NCI-H1092 treated with DMSO at 0.1 percent for 48 hours (cell line): ENCODE measurements around the gene QRSL1.
"Not testable (repeated sequence)": the region's sequence is repeated elsewhere in the genome, so short reads cannot be mapped to it uniquely, and the experiment has no call there.

ENCODE experiments used
- DNase-seq: peaks from one replicate; lab custom pipeline; 2025; lab: John Stamatoyannopoulos, UW

Gene QRSL1, protein sequence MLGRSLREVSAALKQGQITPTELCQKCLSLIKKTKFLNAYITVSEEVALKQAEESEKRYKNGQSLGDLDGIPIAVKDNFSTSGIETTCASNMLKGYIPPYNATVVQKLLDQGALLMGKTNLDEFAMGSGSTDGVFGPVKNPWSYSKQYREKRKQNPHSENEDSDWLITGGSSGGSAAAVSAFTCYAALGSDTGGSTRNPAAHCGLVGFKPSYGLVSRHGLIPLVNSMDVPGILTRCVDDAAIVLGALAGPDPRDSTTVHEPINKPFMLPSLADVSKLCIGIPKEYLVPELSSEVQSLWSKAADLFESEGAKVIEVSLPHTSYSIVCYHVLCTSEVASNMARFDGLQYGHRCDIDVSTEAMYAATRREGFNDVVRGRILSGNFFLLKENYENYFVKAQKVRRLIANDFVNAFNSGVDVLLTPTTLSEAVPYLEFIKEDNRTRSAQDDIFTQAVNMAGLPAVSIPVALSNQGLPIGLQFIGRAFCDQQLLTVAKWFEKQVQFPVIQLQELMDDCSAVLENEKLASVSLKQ

GRCh38 chr6:106629103-106629858 lies at the start of gene QRSL1, which contains the start of gene RTN4IP1:
Gene QRSL1 (plus strand): TSS chr6:106629578. CDS start chr6:106629682, 104 bp downstream.
Gene RTN4IP1 (minus strand): TSS chr6:106629498. CDS start chr6:106629021, 477 bp downstream.
- DNase-seq, result peak; percentile 92

DNA sequence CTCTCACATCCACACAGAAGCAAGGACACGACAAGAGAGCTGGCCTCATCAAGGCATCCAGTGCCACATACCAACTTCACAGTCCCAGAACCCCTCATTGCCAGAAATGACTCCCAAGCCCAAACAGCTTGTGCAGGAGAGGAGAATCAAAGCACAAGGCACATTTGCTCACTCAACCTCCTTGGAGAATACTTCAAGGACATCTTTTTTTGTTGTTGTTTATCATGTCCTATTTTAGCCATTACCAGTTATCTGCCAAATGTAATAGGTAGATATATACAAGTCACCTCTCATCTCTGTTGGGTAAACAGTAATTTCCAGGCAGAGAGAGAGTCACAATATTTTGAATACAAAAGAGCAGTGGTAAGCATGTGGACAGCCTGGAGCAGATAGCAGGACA lies 47.9 kb upstream of the QRSL1 start:
- DNase-seq, result no peak

GRCh38 chr6:106586815-106587415 lies 42.5 kb upstream of the QRSL1 start:
- no peak for DNase-seq

- not testable (repeated sequence) for DNase-seq
Measured at GRCh38 chr6:106588937-106589336, 40.4 kb upstream of the QRSL1 start.

GRCh38 chr6:106591111-106591825 lies 38.1 kb upstream of the QRSL1 start:
- no peak for DNase-seq

DNA sequence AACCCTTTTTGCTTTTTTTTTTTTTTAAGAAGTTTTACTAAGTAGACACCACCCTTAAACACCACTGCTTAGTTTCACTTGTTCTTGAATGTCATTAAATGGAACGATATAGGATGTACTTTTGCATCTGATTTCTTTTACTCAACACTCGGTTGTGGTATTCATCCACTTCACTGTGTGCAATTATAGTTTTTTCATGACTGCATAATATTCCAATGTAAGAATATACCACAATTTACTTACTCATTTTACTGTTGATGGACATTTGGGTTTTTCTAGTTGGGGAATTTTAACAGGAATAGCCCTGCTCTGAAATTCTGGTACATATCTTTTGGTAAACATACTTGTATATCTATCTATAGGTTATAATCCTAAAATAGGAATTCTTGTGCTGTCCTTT lies 29.9 kb upstream of the QRSL1 start:
- DNase-seq, result no peak

DNA sequence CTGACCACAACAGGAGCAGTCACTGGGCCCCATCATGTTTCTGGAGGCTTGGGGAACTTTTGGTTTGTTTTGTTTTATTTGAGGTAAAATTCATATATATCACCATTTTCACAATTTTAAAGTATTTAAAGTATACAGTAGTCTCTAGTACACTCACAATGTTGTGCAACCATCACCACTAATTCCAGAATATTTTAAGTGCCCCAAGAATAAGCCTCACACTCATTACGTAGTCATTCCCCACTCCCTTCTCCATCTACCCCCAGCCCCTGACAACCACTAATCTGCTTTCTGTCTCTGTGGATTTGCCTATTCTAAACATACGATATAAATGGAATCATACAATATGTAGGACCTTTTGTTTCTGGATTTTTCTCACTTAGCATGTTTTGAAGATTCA lies 29.0 kb upstream of the QRSL1 start:
- no peak for DNase-seq

- peak; percentile 62 for DNase-seq
Measured at GRCh38 chr6:106608080-106608668, 21.2 kb upstream of the QRSL1 start.

DNA sequence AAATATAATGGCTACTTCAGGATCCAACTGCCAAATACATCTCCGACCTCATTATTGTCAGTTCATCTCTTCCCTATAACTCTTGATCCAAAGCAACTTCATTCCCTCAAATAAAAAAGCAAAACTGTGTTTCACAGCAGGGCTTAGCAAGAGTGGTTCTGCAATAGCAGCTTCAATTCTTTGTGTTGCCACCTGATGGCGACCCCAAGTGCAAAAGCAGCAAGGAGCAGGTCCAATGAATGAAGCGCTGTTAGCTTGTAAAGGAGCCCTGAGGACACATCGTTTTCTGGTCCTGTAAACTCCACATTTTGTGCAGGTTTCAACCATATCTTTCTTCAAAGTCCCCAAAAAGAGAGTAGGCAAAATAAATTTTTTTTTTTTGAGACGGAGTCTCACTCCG lies 19.7 kb upstream of the QRSL1 start:
- peak; percentile 18 for DNase-seq

GRCh38 chr6:106611030-106611429 lies 18.3 kb upstream of the QRSL1 start:
- no peak for DNase-seq

GRCh38 chr6:106612671-106613416 lies 16.5 kb upstream of the QRSL1 start:
- no peak for DNase-seq

DNA sequence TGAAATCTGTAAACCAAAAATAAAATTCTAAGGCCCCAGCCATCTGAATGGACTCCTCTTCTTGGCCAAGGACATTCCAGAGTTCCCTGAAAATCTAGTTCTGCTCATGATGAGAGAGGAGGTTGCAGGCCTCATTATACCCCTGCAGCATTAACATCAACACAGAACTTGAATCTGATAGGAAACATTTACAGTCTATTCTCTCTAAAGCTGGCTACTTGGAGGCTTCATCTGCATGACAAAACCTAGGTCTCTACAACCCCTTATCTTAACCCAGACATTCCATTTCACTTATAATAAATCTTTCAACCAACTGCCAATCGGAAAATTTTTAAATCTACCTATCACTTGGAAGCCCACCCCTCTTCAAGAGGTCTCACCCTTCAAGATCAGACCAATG lies 15.8 kb upstream of the QRSL1 start:
- no peak for DNase-seq

GRCh38 chr6:106614166-106614565 lies 15.2 kb upstream of the QRSL1 start:
- DNase-seq, result no peak

DNA sequence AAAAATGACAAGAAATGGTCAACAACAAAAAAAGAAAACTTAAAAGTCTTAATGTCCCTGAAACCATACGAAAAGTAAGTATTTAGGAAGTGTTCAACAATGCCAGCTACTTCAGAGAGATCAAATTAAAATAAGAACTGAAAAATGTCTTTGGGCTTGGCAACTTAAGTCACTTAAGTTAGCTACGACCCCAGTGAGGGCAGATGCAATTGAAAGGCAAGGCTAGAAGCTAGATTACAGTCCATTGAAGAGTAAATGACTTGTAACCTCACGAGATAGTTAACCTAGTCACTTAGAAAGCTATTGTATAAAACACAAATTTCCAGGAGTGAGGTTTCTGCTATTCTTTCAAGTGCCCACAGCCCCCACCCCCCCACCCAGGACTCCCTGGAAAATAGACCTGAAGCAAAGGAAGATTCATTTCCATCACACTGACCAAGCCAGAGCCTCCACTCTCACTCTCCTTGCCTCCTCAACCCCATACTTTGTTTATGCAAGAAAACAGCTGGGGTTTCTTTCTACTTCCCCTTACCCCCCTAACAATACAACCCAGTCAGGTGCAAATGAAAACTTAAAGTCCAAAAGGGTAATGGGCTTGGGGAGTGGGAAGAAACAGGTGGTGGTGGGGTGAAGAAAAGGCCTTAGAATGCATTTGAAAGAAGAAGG lies 14.7 kb upstream of the QRSL1 start:
- no peak for DNase-seq

GRCh38 chr6:106617302-106617701 lies 12.1 kb upstream of the QRSL1 start:
- no peak for DNase-seq

DNA sequence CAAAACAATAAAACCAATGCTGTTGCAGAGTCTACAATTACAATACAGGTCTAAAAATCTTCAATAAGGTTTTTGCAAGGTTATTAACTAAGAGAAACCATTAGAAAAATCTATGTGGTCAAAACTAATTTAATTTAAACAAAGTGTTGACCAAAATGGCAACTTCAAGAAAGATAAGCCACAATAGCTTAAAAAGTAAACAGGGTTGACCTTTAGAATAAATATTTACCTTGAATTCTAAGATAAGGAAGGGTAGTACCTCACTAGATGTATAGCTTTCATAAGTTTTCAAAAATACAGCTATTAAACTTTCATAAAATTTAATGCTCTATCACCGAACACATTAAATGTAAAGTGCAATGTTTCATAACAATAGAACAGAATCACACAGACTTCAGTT lies 11.5 kb upstream of the QRSL1 start:
- DNase-seq, result no peak

DNA sequence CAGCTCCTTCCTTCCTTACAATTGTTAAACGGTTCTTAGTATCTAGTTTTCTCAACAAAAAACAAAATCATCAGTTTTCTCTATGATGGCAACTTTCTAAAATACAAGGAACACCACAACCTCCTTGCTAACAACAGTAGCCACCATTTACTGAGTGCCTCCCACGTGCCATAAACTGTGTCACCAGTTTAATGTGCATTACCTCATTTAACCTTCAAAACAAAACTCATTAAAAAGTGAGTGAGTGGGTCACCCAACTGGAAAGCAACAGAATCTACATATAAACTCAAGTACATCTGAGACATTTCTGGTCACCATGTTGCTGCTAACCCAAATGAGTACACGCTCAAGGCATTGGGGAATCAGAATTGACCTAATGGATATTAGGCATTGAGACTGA lies 11.1 kb upstream of the QRSL1 start:
- DNase-seq, result no peak

DNA sequence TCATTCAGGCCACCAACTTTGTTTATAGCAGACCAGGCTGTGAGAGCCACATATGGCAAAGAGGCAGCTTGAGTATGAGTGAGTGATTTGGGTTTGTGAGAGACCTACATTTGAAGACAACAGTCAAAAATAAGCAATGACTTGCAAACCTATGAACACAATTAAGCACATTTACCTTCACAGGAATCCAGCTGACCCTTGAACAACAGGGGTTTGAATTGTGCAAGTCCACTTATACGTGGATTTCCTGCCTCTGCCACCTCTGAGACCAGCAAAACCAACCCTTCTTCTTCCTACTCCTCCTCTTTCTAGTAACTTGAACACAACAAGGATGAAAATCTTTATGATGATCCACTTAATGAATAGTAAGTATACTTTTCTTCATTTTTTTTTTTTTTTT lies 10.2 kb upstream of the QRSL1 start:
- no peak for DNase-seq

GRCh38 chr6:106620931-106621672 lies 8.3 kb upstream of the QRSL1 start:
- no peak for DNase-seq

- no peak for DNase-seq
Measured at GRCh38 chr6:106622412-106622811, 7.0 kb upstream of the QRSL1 start.
